NT2/D1 (cell line): Measurements from ENCODE around the gene ZNF385B.

Experiments used
- SUZ12 ChIP-seq: IDR thresholded peaks from 2 replicates; pipeline ENCODE4 v1.6.1; 2011; ENCODE audit not compliant: insufficient read length, insufficient read depth; ENCODE audit errors: extremely low read depth
- YY1 ChIP-seq: IDR thresholded peaks from 2 replicates; pipeline ENCODE4 v1.6.1; 2011; ENCODE audit not compliant: insufficient read length, insufficient read depth
- ZNF274 ChIP-seq: IDR thresholded peaks from 2 replicates; pipeline ENCODE4 v1.6.1; 2011; ENCODE audit warnings: mild to moderate bottlenecking, low read depth, low read length

GRCh38 chr2:179442206-179442605, 419.2 kb downstream of the ZNF385B start:
- TF ChIP-seq YY1 = no peak
- no peak for TF ChIP-seq ZNF274
- no peak for TF ChIP-seq SUZ12
